Fibroblast of the aortic adventitia (primary cell): ENCODE measurements around the gene ZIC5. TPM values are rescaled to one million over a fixed set of nuclear protein-coding genes. Genes with fewer than 3 reads are reported as not detected.
"Not testable (repeated sequence)": the region's sequence is repeated elsewhere in the genome, so short reads cannot be mapped to it uniquely, and the experiment has no call there.

Source experiments
- DNase-seq: peaks from one replicate; pipeline ENCODE4 v3.0.0-alpha.2; 2010; ENCODE audit warnings: low read depth
- H3K4me3 ChIP-seq: 2 replicates; pipeline ENCODE4 v1.5.1; 2011; ENCODE audit warnings: low read depth, mild to moderate bottlenecking, control low read depth, low read length, moderate library complexity
- CTCF ChIP-seq: IDR thresholded peaks from 2 replicates; pipeline ENCODE4 v1.5.1; 2011; ENCODE audit warnings: mild to moderate bottlenecking, low read length, control low read depth, inconsistent platforms; ENCODE audit not compliant: insufficient read depth
- total RNA-seq: library from RNA; depleted of rRNA; stranded (reverse); fragments of >200 nt; gene quantifications from 2 replicates; pipeline ENCODE4 v1.2.3, GENCODE V29; 2012; ENCODE audit warnings: low replicate concordance

ZIC5 gene
- total RNA-seq, 1 donor, result not detected

DNA sequence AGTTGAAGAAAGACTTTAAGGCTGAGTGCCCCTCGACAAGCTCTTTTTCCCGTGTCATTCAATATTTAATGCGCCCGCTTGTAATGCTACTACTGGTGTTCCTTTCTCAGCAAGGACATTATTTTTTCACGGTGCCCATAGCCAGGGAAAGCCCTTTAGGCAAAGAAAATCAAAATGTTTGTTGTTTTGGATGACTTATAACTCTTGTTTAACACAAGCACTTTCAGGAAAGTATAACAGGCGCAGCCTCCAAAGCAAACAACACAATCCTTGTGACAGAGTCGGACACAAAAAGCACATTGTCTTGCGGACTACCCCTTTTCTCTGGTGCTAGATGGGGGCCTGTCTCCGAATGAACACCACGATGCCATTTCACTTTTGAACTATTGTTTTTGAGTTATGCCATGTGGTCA lies 12.4 kb downstream of the ZIC5 start:
- H3K4me3 ChIP-seq, result no peak overlapping the region
- DNase-seq, result no peak
- TF ChIP-seq CTCF, result no peak

DNA sequence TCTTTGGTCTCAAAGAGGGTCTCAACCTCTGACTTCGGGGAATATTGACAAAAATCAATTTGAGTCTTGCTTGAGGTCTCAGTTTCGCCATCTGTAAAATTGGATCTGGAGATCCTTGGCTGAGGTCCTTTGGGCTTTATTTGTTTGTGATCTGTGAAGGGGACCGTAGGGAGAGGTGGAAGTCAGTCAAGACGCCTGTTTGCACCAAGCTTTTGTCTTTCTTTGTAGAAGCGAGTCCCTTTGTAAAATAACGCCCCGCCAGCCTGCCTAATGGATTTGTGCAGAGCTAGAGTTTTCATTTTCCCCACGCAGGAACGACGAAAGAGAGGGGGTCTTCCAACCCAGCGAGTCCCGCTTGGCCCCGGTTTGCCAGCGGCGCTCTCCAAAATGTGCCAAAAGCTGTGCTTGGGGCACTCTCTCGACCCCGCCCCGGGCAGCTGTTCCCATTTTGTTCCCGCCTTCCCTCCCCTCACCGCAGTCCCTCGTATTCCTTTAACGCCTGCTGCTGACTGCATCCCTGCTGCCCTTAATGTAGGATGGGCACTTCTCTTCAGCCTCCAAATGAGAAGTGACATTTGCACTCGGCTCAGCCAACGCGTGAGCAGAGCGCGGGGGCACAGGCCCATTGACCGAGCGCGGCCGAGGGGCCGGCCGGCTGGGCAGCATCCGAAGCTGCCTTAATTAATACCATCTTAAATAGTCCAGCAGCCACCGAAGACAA lies 13.0 kb downstream of the ZIC5 start:
- no peak for TF ChIP-seq CTCF
- no peak overlapping the region for H3K4me3 ChIP-seq
- no peak for DNase-seq

GRCh38 chr13:99956473-99957349 lies 14.9 kb downstream of the ZIC5 start:
- DNase-seq, result no peak
- TF ChIP-seq CTCF, result no peak
- no peak overlapping the region for H3K4me3 ChIP-seq

- peak; percentile 51 for DNase-seq
- TF ChIP-seq CTCF, result no peak
- H3K4me3 ChIP-seq, result peak overlapping the region; percentile 37
Observed at GRCh38 chr13:99955747-99956472, 15.7 kb downstream of the ZIC5 start.

GRCh38 chr13:99955107-99955746 lies 16.3 kb downstream of the ZIC5 start:
- no peak overlapping the region for H3K4me3 ChIP-seq
- DNase-seq, result no peak
- TF ChIP-seq CTCF, result no peak

GRCh38 chr13:99953138-99953755 lies 18.3 kb downstream of the ZIC5 start:
- DNase-seq, result no peak
- H3K4me3 ChIP-seq, result no peak overlapping the region
- TF ChIP-seq CTCF, result no peak

GRCh38 chr13:99951666-99952065 lies 19.9 kb downstream of the ZIC5 start:
- H3K4me3 ChIP-seq, DNase-seq: not testable (repeated sequence)
